Measurements from ENCODE around the gene KCNQ1.

GRCh38 chr11:2563213-2564007 is 118.6 kb downstream of the KCNQ1 start:
- TF ChIP-seq CTCF (IDR thresholded peaks at IDR 0.05) (no peak), EP300 (IDR thresholded peaks at IDR 0.05) (no peak)

Measured in sigmoid colon (tissue), 4 donors.